Activated T-cell treated with anti-CD3 and anti-CD28 coated beads for 4 hours (primary cell): ENCODE data around the gene SPOCK3.
"Not testable (repeated sequence)": the region's sequence is repeated elsewhere in the genome, so short reads cannot be mapped to it uniquely, and the experiment has no call there.

Experiments used
- DNase-seq: peaks from one replicate; pipeline ENCODE4 v3.0.0-alpha.2; 2020

SPOCK3 gene

DNA sequence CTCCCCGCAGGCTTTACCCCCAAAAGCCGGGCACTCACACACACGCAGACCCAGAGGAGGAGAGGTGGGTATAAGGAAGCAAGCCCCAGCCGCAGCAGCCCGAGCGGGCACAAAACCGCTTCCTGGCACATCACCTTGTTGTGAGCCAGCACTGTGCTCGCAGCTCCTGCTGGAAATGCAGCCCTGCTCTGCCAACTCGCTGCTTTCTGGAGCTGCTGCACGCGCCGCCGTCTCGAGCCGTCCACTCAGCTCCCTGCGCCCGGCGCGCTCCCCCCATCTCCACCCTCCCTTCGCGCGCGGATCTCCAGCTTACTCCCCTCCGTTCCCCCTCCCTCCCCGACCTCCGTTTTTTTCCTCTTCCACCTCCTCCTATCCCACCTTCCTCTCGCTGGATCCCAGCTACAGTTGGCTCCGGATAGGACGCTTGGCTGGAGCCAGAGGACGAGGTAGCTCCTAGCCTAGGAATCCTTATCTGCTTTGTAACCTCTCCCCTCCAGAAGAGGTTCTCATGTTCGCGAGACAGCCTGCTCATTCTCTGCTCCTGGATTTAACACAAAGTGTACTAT is at the start of gene SPOCK3:
Gene SPOCK3, minus strand, starts transcription at position 179 of the 566 bp plus-strand sequence.
- no peak for DNase-seq

- DNase-seq = no peak
Measured at GRCh38 chr4:167282171-167282864, 48.0 kb upstream of the SPOCK3 start.

DNA sequence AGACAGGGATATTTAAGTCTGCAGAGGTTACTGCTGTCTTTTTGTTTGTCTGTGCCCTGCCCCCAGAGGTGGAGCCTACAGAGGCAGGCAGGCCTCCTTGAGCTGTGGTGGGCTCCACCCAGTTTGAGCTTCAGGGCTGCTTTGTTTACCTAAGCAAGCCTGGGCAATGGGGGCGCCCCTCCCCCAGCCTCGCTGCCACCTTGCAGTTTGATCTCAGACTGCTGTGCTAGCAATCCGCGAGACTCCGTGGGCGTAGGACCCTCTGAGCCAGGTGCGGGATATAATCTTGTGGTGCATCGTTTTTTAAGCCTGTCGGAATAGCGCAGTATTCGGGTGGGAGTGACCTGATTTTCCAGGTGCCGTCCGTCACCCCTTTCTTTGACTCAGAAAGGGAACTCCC is 47.3 kb upstream of the SPOCK3 start:
- DNase-seq = not testable (repeated sequence)

GRCh38 chr4:167274351-167274750 is 40.1 kb upstream of the SPOCK3 start:
- DNase-seq = no peak

- DNase-seq = no peak
Measured at GRCh38 chr4:167265231-167265630, 30.9 kb upstream of the SPOCK3 start.

- no peak for DNase-seq
Measured at GRCh38 chr4:167248271-167248670, 14.0 kb upstream of the SPOCK3 start.

GRCh38 chr4:167239627-167240026 is 5.3 kb upstream of the SPOCK3 start:
- no peak for DNase-seq

DNA sequence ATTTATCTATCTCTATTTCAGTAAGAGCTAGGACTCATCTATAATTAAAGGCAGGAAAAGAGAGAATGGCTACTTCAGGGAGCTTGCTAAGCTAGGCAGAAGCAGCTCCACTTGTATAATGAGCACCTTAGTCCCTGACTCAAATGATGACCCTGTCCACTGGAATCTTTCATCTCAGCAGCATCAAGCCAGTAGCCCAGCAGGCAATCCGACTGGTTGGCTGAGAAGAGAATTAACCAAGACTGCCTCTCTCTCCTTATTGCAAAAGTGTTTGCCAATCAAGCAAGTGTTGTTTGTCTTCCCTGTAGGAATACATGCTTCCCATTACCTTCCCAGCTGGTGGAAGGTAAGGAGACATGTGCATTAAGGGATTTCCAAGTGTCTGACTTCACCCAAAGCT is 3.9 kb upstream of the SPOCK3 start:
- no peak for DNase-seq

GRCh38 chr4:167233685-167234315 is 494 bp downstream of the SPOCK3 start:
- no peak for DNase-seq

- DNase-seq = no peak
Measured at GRCh38 chr4:167232805-167233684, 1.2 kb downstream of the SPOCK3 start.

GRCh38 chr4:167230744-167231143 is 3.5 kb downstream of the SPOCK3 start:
- DNase-seq = no peak

DNA sequence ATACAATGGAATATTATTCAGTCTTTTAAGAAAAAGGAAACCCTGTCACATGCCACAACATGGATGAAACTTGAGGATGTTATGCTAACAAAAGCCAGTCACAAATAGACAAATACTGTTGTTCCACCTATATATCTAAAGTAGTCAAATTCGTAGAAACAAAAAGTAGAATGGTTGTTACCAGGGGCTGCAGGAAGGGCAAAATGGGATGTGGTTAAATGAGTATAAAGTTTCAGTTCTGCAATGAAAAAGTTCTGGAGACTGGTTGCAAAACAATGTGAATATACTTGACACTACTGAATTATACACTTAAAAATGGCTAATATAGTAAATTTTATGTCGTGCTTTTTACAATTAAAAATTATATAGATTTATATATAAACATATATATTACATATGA is 12.2 kb downstream of the SPOCK3 start:
- DNase-seq = no peak

- no peak for DNase-seq
Measured at GRCh38 chr4:167221084-167221483, 13.2 kb downstream of the SPOCK3 start.

DNA sequence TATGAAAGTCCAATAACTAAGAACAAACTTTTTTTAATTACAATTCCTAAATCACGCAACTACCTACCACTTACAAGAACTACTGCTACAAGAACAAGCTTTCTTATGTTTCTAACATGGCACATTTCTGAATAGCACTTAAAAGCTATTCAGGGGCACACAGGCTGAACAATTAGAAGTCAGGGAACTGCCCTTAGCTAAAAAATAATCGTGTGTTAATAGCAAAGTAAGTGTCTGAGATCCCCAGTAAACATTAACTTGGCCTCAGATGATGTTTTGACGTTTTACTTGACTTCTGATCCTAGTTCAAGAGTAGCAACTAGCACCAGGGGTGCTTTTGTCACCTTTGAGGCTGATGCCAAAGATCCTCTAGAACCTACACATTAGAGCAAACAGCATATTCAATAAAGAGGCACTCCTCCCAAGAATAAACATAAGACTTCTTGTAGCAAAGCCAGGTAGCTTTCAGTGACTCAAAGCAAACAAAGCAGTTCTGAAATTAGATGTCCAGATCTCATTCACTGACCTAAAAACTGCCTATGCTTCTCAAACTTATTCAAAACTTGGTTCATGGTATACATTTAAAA is 16.2 kb downstream of the SPOCK3 start:
- DNase-seq = no peak

DNA sequence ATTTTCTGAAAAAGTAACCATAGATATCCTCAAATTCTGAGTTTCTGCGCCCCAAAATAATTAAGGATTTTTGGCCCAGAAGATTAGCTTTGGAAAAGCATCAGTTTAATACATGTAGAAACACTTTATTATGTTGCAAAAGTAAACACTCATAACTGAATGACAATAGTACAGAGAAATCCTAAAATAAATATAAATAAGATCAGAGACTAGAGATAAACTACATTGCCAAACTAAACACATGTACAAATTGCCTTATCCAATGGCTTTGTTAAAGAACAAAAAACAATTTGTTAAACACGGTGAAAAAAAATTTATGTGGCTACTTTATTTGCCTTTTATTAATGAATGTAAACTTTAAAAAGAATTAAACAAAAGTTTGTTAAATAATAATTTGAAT is 17.5 kb downstream of the SPOCK3 start:
- no peak for DNase-seq

DNA sequence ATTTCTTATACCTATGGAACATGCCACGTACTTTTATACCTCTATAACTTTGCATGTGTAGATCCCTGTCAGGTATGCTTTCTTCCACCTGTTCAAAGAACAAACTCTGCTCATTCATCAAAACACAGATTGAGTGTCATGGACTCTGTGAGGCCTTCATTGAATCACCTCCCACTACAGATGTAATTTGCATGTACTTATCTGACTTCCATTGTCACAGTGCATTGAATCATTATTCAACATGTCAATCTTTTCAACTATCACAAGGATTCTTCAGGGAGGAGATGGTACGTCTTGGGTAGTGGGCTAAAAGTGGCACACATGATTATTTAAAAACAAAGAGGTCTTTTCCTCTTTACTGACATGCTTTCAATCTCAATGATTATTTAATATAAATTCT is 24.1 kb downstream of the SPOCK3 start:
- no peak for DNase-seq

GRCh38 chr4:167196344-167197012 is 37.8 kb downstream of the SPOCK3 start:
- no peak for DNase-seq

DNA sequence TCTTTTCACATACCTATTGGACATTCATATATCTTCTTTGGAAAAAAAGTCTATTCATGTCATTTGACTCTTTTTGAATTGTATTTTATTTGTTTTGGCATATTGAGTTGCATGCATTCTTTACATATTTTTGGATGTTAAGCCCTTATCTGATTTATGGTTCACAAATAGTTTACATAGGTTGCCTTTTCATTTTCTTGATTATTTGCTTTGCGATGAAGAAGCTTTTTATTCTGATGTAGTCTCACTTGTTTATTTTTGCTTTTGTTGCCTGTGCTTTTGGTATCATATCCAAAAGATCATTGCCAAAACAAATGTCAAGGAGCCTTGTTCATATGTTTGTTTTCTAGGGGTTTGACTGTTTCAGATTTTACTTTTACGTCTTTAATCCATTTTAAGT is 43.9 kb downstream of the SPOCK3 start:
- no peak for DNase-seq

DNA sequence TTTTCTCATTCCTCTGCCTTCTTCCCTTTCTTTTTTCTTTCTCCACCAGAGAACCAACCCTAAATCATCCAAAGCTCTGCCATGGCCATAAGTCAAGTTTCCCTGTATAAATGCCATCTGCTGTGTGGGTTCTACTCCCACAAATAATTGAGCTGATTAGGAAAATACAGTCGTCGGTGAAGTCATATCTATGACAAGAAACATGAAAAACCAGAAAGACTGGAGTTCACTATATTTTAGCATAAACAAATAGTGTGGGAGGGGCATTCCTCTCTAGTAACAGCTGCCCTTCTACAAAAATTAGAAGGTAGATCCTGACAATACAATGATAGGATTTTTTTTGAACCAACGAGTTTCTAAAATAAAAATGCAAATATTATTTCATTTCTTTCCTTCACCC is 48.8 kb downstream of the SPOCK3 start:
- no peak for DNase-seq

DNA sequence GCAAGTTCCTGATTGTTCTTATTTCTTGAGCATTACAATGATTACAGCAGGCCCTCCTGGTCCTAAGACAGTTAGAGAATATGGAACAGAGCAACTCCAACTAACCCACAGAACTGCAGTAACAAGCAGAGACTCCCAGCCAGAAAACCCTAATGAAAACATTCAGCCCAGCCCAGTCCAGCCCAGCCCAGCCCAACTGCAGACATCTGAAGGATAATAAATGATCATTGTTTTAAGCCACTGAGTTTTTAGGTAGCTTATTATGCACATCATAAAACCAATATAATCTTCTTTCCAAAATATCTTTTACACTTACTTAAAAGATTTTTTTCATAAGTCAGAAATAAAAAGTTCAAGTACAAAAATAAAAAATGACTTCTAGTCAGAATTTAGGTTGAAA is 51.3 kb downstream of the SPOCK3 start:
- no peak for DNase-seq

- no peak for DNase-seq
Measured at GRCh38 chr4:167177925-167178324, 56.4 kb downstream of the SPOCK3 start.

DNA sequence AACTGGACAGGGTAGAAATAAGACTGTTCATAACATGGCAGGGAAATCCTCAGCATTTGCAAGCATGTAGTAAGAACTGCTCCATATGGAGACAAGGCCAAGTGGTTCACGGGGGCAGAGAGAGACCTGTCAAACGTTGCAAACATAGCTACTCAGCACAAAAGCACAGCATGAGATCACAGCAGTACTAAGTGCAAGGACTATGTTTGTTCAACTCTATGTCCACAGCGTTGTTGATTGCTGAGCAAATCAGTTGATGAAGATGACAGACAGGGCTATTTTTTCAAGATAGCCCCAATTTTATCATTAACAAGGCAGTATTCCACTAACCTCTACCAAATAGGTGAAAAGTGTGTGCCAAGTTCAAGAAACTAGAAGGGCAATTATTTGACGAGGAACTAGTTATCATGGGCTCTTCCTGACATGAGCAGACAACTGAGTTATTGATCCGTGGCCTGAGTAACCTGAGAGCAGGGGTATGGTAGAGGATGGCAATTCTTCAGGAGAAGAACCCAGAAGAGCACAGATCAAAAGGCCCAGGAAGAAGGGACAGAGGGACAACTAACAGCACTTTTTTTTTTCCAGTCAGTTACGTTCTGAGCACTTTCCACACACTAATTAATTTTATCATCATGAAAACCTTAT is 57.4 kb downstream of the SPOCK3 start:
- DNase-seq = no peak
